KMS-11 (cell line): Measurements from ENCODE around the gene ITLN2.
"Not testable (repeated sequence)": the region's sequence is repeated elsewhere in the genome, so short reads cannot be mapped to it uniquely, and the experiment has no call there.

Experiments used
- H2AFZ ChIP-seq: fragments of 200-600 bp; sonication (generic); 2 replicates; pipeline ENCODE4 v1.6.1; 2016; ENCODE audit warnings: antibody characterized with exemption, mixed run types, low read depth
- H3K27ac ChIP-seq: fragments of 200-600 bp; sonication (generic); 2 replicates; pipeline ENCODE4 v1.6.1; 2016; ENCODE audit warnings: mild to moderate bottlenecking, mixed run types
- H3K27me3 ChIP-seq: fragments of 200-600 bp; sonication (generic); 2 replicates; pipeline ENCODE4 v1.6.1; 2017; ENCODE audit warnings: mild to moderate bottlenecking, low read depth, mixed run types, moderate library complexity; ENCODE audit not compliant: insufficient read depth
- H3K36me3 ChIP-seq: fragments of 200-600 bp; sonication (generic); 2 replicates; pipeline ENCODE4 v1.6.1; 2017; ENCODE audit warnings: mild to moderate bottlenecking, mixed run types; ENCODE audit not compliant: insufficient read depth
- H3K4me1 ChIP-seq: fragments of 200-600 bp; sonication (generic); 2 replicates; pipeline ENCODE4 v1.6.1; 2016; ENCODE audit warnings: mild to moderate bottlenecking, low read depth, mixed run types; ENCODE audit not compliant: poor library complexity, severe bottlenecking
- H3K4me2 ChIP-seq: fragments of 200-600 bp; sonication (generic); 2 replicates; pipeline ENCODE4 v1.7.0; 2016; ENCODE audit warnings: mild to moderate bottlenecking, mixed run types
- H3K4me3 ChIP-seq: fragments of 200-600 bp; sonication (generic); IDR thresholded peaks from 2 replicates; pipeline ENCODE4 v1.6.1; 2017; ENCODE audit warnings: low read depth, low read length, mixed read lengths; ENCODE audit not compliant: insufficient read depth
- H3K79me2 ChIP-seq: fragments of 200-600 bp; sonication (generic); 2 replicates; pipeline ENCODE4 v1.6.1; 2016; ENCODE audit warnings: low read depth, mixed run types; ENCODE audit not compliant: insufficient read depth
- H3K9ac ChIP-seq: fragments of 200-600 bp; sonication (generic); 2 replicates; pipeline ENCODE4 v1.6.1; 2016; ENCODE audit warnings: mild to moderate bottlenecking, mixed run types
- H4K20me1 ChIP-seq: fragments of 200-600 bp; sonication (generic); 2 replicates; pipeline ENCODE4 v1.6.1; 2016; ENCODE audit warnings: mild to moderate bottlenecking, mixed run types; ENCODE audit not compliant: insufficient read depth
- TF ChIP-seq, protein P1 (sequence below): fragments of 200-600 bp; sonication (generic); conservative IDR thresholded peaks from 2 replicates; pipeline ENCODE4 v1.6.1; 2017; ENCODE audit warnings: low read depth, mild to moderate bottlenecking, antibody characterized with exemption, low read length, moderate library complexity, mixed read lengths

ITLN2 gene

DNA sequence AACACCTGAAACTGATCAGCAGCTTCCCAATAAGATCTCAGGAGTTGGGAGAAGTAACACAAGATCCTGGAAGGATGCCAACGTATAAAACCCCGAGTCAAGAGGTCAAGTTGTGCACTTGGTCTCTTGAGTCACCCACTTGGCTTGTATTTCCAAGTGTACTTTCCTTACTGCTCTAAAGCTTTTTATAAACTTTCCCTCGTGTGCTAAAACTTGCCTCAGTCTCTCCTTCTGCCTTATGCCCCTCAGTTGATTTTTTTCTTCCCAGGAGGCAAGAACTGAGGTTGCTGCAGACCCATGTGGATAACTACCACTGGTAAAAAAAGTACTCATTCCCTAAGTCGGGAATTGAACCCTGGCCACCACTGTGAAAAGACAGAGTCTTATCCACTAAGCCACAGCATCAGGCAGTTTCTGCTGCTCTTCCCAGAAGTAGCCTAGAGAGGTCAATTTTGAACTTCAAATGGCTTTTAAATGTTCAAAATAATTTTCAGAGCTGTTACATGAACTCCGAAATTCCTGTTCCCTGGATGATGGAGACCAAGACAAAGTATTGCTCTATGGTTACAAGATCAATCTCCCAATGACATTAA is 28.9 kb downstream of the ITLN2 start:
- no peak overlapping the region for H3K9ac ChIP-seq
- no peaks in the 10 kb centered on the region for H3K27me3 ChIP-seq
- H3K4me3 ChIP-seq, result no peak overlapping the region
- H2AFZ ChIP-seq, result no peak overlapping the region
- H3K36me3 ChIP-seq, result no peaks in the 10 kb centered on the region
- H4K20me1 ChIP-seq, result no peaks in the 10 kb centered on the region
- H3K79me2 ChIP-seq, result no peaks in the 10 kb centered on the region
- TF ChIP-seq, protein P1, sequence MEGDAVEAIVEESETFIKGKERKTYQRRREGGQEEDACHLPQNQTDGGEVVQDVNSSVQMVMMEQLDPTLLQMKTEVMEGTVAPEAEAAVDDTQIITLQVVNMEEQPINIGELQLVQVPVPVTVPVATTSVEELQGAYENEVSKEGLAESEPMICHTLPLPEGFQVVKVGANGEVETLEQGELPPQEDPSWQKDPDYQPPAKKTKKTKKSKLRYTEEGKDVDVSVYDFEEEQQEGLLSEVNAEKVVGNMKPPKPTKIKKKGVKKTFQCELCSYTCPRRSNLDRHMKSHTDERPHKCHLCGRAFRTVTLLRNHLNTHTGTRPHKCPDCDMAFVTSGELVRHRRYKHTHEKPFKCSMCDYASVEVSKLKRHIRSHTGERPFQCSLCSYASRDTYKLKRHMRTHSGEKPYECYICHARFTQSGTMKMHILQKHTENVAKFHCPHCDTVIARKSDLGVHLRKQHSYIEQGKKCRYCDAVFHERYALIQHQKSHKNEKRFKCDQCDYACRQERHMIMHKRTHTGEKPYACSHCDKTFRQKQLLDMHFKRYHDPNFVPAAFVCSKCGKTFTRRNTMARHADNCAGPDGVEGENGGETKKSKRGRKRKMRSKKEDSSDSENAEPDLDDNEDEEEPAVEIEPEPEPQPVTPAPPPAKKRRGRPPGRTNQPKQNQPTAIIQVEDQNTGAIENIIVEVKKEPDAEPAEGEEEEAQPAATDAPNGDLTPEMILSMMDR, result no peak
- no peak overlapping the region for H3K4me2 ChIP-seq
- no peaks in the 10 kb centered on the region for H3K4me1 ChIP-seq
- no peak overlapping the region for H3K27ac ChIP-seq

DNA sequence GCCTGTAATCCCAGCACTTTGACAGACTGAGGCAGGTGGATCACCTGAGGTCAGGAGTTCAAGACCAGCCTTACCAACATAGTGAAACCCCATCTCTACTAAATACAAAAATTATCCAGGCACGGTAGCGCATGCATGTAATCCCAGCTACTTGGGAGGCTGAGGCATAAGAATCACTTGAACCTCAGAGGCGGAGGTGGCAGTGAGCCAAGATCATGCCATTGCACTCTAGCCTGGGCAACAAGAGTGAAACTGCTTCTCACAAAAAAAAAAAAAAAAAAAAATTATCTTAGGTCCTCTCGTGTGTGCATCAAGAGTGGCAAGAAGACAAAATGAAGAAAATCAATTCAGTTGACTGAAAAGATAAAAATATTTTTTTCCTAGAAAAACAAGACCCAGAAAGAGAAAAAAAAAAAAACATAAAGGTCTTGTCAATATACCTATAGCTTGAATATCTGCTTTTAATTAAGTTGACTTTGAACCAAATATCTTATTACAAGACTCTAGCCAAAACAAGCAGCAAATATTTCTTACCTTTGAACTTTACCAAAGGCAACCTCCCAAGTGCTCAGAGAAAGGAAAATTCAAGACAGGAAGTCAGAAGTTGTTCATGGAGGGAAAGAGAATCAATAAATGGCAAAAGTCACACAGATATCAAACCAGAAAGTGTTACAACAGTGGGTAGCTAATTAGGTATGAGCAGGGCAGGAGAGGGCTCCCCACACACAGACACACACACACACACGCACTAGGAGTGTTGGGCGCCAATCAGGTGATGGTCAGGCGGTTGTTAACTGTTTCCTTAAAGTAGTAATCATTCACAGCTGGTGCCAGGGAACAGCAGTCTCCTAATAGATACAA is 29.6 kb downstream of the ITLN2 start:
- TF ChIP-seq, protein P1, result no peak
- no peaks in the 10 kb centered on the region for H3K36me3 ChIP-seq
- no peak overlapping the region for H3K9ac ChIP-seq
- no peak overlapping the region for H3K4me3 ChIP-seq
- H4K20me1 ChIP-seq, result no peaks in the 10 kb centered on the region
- H3K27ac ChIP-seq, result no peak overlapping the region
- H2AFZ ChIP-seq, result no peak overlapping the region
- no peaks in the 10 kb centered on the region for H3K79me2 ChIP-seq
- no peaks in the 10 kb centered on the region for H3K4me1 ChIP-seq
- no peaks in the 10 kb centered on the region for H3K27me3 ChIP-seq
- H3K4me2 ChIP-seq, result no peak overlapping the region

- TF ChIP-seq, protein P1, result no peak
- no peak overlapping the region for H3K4me2 ChIP-seq
- H3K4me1 ChIP-seq, result no peaks in the 10 kb centered on the region
- no peak overlapping the region for H3K4me3 ChIP-seq
- no peaks in the 10 kb centered on the region for H3K36me3 ChIP-seq
- H3K27me3 ChIP-seq, result no peaks in the 10 kb centered on the region
- no peak overlapping the region for H2AFZ ChIP-seq
- no peaks in the 10 kb centered on the region for H3K79me2 ChIP-seq
- H3K27ac ChIP-seq, result no peak overlapping the region
- no peaks in the 10 kb centered on the region for H4K20me1 ChIP-seq
- no peak overlapping the region for H3K9ac ChIP-seq
Measured at GRCh38 chr1:160916666-160917065, 37.9 kb downstream of the ITLN2 start.

- H3K36me3 ChIP-seq, H3K9ac ChIP-seq, H3K27me3 ChIP-seq, H3K27ac ChIP-seq, H3K4me1 ChIP-seq, H4K20me1 ChIP-seq, H3K4me3 ChIP-seq, H3K4me2 ChIP-seq, H2AFZ ChIP-seq, H3K79me2 ChIP-seq: not testable (repeated sequence)
Measured at GRCh38 chr1:160913229-160913628, 41.4 kb downstream of the ITLN2 start.

- TF ChIP-seq, protein P1, result no peak
- H3K79me2 ChIP-seq, result no peaks in the 10 kb centered on the region
- no peak overlapping the region for H3K9ac ChIP-seq
- no peaks in the 10 kb centered on the region for H3K4me1 ChIP-seq
- H3K27ac ChIP-seq, result no peak overlapping the region
- H3K27me3 ChIP-seq, result no peaks in the 10 kb centered on the region
- no peaks in the 10 kb centered on the region for H4K20me1 ChIP-seq
- no peak overlapping the region for H2AFZ ChIP-seq
- H3K36me3 ChIP-seq, result no peaks in the 10 kb centered on the region
- H3K4me2 ChIP-seq, result no peak overlapping the region
- H3K4me3 ChIP-seq, result no peak overlapping the region
Measured at GRCh38 chr1:160911925-160912324, 42.7 kb downstream of the ITLN2 start.
